GM12891 (cell line): Measurements from ENCODE around the gene CHSY3.

Source experiments
- DNase-seq: peaks from one replicate; pipeline ENCODE4 v3.0.0; 2011; ENCODE audit warnings: low spot score; ENCODE audit not compliant: insufficient read length
- FAIRE-seq: peaks from 2 replicates; lab custom pipeline; 2011; peaks lifted over from hg19 to GRCh38; lab: Jason Lieb, UNC
- PAX5 ChIP-seq: IDR thresholded peaks from 2 replicates; pipeline ENCODE4 v1.6.1; 2011; ENCODE audit warnings: low read length, moderate library complexity, mild to moderate bottlenecking; ENCODE audit not compliant: insufficient read depth, severe bottlenecking
- POLR2A ChIP-seq: IDR thresholded peaks from 2 replicates; pipeline ENCODE4 v1.6.1; 2011; ENCODE audit warnings: low read depth, low read length, control low read depth
- POLR2AphosphoS5 ChIP-seq: IDR thresholded peaks from 2 replicates; pipeline ENCODE4 v1.6.1; 2011; ENCODE audit warnings: low read depth, low read length, control low read depth
- POU2F2 ChIP-seq: IDR thresholded peaks from 2 replicates; pipeline ENCODE4 v1.6.1; 2011; ENCODE audit warnings: low read depth, mild to moderate bottlenecking, control low read depth, low read length, moderate library complexity
- SPI1 ChIP-seq: IDR thresholded peaks from 2 replicates; pipeline ENCODE4 v1.6.1; 2011; ENCODE audit warnings: low read depth, low read length, control low read depth
- TAF1 ChIP-seq: IDR thresholded peaks from 2 replicates; pipeline ENCODE4 v1.6.1; 2011; ENCODE audit warnings: low read depth, low read length, control low read depth

Gene CHSY3

DNA sequence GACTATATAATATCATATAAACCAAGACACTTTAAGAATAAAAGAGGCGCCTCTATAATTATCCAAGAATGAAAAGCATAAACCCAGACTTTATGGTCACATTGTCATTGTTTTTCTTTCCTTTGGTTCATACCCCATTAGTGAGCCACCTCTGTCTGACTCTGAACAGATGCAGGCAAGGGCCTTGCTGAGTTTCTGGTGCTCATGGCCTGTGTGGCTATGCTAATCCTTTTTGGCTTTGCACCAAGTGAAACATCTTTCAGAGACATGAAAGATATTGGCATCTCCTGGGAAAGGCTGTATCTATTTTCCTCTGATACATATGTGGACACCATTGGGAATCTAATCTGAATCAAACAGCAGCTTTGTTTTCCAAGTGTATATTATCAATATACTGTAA is 222.5 kb downstream of the CHSY3 start:
- TF ChIP-seq POLR2AphosphoS5: no peak
- TF ChIP-seq SPI1: no peak
- no peak for TF ChIP-seq TAF1
- TF ChIP-seq POLR2A: no peak
- TF ChIP-seq PAX5: no peak
- TF ChIP-seq POU2F2: no peak
- FAIRE-seq (no peak), DNase-seq (no peak)

DNA sequence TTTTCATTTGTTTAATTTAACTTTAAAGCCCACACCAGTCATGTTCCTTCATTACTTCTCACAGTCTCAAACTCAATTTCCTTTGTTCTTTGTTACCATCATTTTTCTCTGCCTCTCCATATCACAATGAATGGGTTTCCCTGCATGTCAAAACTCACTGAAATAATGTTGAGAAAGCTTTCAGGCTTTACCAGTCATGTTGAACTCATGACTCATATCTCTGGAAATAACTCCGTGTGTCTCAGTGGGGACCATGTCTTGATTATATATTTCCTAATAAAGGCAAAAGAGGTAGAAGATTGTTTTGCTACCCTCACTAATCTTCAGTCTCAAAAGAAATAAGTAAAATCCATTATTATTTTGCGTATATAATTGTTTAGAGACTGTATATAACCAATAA is 231.2 kb downstream of the CHSY3 start:
- DNase-seq (no peak), FAIRE-seq (no peak)
- no peak for TF ChIP-seq POU2F2

DNA sequence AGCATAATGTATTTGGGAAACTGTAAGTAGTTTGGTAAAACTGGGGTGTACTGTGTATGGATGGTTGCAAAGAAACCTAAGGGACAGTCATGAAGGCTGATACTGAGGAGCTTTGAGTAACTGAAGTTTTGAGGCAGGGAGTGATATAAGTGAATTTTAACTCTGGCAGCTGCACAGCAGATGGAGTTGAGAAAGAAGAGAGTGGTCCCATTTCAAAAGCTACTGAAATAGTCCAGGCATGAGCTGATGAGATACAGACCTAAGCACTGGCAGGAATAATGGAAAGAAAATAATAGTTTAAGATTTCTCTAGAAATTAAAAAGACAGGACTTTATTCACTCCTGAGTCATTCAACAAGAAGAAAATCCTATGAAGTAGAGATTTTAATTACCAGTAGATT is 232.0 kb downstream of the CHSY3 start:
- FAIRE-seq (no peak), DNase-seq (no peak)

DNA sequence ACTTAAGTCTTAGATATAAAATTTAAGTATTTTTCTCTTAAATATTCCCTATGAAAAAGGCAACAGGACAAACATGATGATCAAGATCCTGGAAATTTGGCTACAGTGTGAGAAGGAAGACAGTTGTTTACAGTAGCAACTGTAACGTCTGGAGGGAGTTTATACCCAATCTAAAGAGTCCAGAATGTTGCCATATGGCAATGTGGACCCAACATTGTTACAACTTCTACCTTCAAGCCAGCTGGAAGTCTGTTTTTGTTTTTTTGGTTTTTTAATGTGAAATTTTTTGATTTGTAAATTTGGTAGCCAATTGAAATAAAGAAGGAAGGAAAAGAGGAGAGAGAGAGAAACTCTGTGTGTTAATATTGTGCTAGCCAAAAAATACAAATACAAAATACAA is 233.4 kb downstream of the CHSY3 start:
- no peak for TF ChIP-seq POLR2AphosphoS5
- TF ChIP-seq POU2F2: no peak
- TF ChIP-seq POLR2A: no peak
- no peak for TF ChIP-seq PAX5
- no peak for TF ChIP-seq SPI1
- no peak for TF ChIP-seq TAF1
- no peak for FAIRE-seq

More for the DNA sequence above, 232.0 kb downstream of the CHSY3 start:
- TF ChIP-seq TAF1: no peak
- no peak for TF ChIP-seq POLR2AphosphoS5
- TF ChIP-seq SPI1: no peak
- TF ChIP-seq POU2F2: no peak
- no peak for TF ChIP-seq POLR2A
- no peak for TF ChIP-seq PAX5

DNA sequence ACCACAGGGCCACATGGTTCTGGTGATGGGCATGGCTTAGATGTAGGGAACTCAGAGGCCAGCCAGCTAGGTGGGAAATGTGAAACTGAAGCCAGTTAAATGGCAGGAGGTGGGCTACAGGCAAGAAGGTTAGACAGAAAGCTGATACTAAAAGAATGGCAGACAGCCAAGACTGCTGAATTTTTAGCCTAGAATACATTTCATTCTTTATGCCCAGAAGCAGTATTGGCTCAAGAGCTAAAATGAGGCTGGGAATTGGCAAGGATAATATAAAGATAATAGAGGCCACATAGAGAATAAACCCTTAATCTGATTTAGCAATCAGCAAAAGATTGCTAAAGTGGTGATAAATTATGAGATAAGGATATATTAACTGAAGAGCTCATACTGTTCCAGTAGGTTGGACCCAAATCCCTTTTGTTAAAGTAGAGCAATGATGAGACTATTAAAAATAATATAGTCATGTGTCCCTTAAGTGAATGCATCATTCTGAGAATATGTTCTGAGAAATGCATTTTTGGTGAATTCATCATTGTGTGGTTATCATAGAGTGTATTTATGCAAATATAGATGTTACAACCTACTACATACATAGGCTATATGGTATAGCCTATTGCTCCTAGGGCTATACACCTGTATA is 234.3 kb downstream of the CHSY3 start:
- DNase-seq (no peak), FAIRE-seq (no peak)
- TF ChIP-seq TAF1 (no peak), POLR2A (no peak), PAX5 (no peak), POU2F2 (no peak), SPI1 (no peak), POLR2AphosphoS5 (no peak)

More for the DNA sequence above, 233.4 kb downstream of the CHSY3 start:
- DNase-seq: no peak

DNA sequence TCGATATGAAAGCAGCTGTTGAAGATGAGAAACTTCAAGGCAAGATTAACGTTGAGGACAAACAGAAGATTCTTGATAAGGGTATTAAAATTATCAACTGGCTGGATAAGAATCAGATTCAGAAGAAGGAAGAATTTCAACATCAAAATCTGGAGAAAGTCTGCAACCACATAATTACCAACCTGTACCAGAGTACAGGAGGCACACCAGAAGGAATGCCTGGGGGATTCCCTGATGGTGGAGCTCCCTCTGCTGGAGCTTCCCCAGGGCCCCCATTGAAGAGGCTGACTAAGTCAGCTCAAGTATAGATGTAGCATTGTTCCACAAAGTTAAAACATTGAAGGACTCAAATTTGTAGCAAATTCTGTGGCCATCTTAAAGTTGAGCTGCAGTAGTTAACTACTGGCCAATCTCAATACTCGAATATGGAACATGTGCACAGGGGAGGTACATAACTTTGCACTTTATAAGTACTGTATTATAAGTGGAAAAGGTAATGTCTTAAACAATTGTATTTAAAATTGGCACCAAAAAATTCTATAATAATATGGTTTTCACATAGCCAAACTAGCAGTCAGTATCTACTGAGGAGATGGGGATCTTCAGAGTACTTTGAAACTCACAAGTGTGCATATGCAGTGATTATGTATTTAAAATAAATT is 237.5 kb downstream of the CHSY3 start:
- TF ChIP-seq POU2F2: no peak
- TF ChIP-seq PAX5: no peak
- no peak for TF ChIP-seq POLR2AphosphoS5
- no peak for TF ChIP-seq SPI1
- TF ChIP-seq POLR2A: no peak
- no peak for TF ChIP-seq TAF1
- peak; percentile 2 for DNase-seq
- no peak for FAIRE-seq

DNA sequence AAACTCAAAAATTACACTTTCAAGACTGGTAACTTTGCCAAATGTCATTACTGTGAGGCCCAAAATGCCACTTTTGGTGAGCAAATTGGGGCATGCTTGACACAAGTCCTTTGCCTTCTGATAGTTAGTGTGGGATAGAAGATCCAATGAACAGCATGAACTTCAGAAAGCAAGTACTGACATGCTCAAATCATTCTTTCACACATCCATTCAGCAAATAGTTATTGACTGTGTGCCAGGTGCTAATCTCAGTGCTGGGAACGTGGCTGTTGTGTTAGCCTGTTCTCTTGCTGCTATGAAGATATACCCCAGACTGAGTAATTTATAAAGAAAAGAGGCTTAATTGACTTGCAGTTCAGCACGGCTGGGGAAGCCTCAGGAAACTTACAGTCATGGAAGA is 247.0 kb downstream of the CHSY3 start:
- DNase-seq (no peak), FAIRE-seq (no peak)

DNA sequence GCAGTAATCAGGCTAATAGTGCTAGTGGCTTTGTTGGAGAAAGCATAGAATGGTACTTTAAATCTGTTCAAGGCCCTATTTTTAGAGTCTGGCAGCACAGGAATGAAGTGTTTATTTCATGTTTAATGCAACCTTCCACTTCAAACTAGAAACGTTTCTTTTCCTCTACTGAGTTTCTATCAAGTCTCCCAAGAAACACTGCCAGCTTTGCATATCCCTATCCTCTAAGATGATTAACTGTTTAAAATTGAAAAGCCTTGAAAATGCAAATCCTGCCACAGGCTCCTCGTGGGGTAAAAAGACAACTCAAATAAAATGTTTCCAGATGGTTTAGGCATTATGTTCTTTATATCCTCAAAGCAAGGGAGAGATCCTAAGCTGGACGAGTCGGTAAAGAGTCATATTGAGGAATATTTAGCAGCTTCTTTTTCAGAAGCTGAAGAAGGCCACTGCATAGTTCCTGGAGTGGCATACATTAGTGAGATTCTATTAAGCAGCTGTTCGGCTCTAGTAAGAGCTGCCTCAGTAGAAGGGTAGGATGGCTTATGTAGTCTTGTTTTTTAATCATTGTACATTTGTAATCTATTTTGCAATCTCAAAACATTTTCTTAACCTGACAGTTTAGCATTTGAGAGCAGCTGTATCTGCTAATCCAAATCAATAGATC is 251.2 kb downstream of the CHSY3 start:
- FAIRE-seq: no peak
- no peak for DNase-seq
- TF ChIP-seq POLR2A (no peak), POLR2AphosphoS5 (no peak), SPI1 (no peak), TAF1 (no peak), PAX5 (no peak), POU2F2 (no peak)

More for the DNA sequence above, 247.0 kb downstream of the CHSY3 start:
- TF ChIP-seq POLR2A (no peak), SPI1 (no peak), POLR2AphosphoS5 (no peak), POU2F2 (no peak), PAX5 (no peak), TAF1 (no peak)

DNA sequence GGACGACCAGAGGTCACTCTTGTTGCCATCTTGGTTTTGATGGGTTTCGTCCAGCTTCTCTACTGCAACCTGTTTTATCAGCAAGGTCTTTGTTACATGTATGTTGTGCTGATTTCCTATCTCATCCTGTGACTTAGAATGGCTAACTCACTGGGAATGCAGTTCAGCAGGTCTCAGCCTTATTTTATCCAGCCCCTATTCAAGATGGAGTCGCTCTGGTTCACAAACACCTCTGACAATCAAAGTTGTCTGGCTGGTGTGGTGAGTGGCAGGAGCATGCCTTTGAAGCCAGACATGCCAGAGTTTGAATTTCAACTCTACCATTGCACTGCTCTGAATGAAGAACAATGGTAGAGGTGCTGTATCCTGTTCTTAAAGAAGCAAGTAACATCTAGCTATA is 253.8 kb downstream of the CHSY3 start:
- FAIRE-seq (no peak), DNase-seq (no peak)
- TF ChIP-seq POLR2AphosphoS5 (no peak), POU2F2 (no peak), PAX5 (no peak)

DNA sequence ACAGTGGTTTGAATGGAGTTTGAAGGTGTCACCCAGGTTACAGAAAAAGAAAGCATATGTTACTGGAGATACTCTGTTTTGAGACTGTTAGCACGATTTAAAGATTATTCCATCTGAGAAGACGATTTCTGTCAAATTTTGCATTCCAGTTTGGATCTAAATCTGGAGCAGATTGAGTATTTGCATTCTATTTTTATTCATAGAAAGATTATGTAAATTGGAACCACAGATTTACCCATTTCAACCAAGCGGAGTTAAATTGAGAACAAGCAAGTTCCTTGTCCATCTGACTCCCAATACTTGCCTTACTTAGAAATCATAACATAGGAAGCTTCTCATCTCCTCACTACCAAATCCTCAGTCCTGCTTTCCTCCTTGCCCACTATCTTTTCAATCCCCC is 255.7 kb downstream of the CHSY3 start:
- TF ChIP-seq POLR2AphosphoS5 (no peak), POU2F2 (no peak), TAF1 (no peak), PAX5 (no peak), SPI1 (no peak), POLR2A (no peak)
- DNase-seq (no peak), FAIRE-seq (no peak)
